Fibroblast of skin of abdomen (primary cell): ENCODE measurements around the gene MAD1L1.

ENCODE experiments used
- DNase-seq: peaks from one replicate; pipeline ENCODE4 v3.0.0-alpha.2; 2013

MAD1L1 gene

GRCh38 chr7:2010551-2011265 is 222.0 kb downstream of the MAD1L1 start:
- DNase-seq, result no peak

- DNase-seq, result no peak
Measured at GRCh38 chr7:2010101-2010500, 222.6 kb downstream of the MAD1L1 start.

GRCh38 chr7:2009541-2010001 is 223.2 kb downstream of the MAD1L1 start:
- no peak for DNase-seq

- DNase-seq, result no peak
Measured at GRCh38 chr7:2008936-2009540, 223.7 kb downstream of the MAD1L1 start.

- no peak for DNase-seq
Measured at GRCh38 chr7:2008101-2008935, 224.4 kb downstream of the MAD1L1 start.

GRCh38 chr7:2007551-2007950 is 225.2 kb downstream of the MAD1L1 start:
- DNase-seq, result no peak

- DNase-seq, result no peak
Measured at GRCh38 chr7:2006921-2007381, 225.8 kb downstream of the MAD1L1 start.

- no peak for DNase-seq
Measured at GRCh38 chr7:2006231-2006771, 226.4 kb downstream of the MAD1L1 start.

GRCh38 chr7:2005786-2006185 is 227.0 kb downstream of the MAD1L1 start:
- DNase-seq, result no peak

- no peak for DNase-seq
Measured at GRCh38 chr7:2004841-2005725, 227.7 kb downstream of the MAD1L1 start.

GRCh38 chr7:2003931-2004812 is 228.6 kb downstream of the MAD1L1 start:
- no peak for DNase-seq

GRCh38 chr7:2003451-2003930 is 229.3 kb downstream of the MAD1L1 start:
- no peak for DNase-seq

- DNase-seq, result no peak
Measured at GRCh38 chr7:2002561-2003450, 229.9 kb downstream of the MAD1L1 start.

- DNase-seq, result no peak
Measured at GRCh38 chr7:2001601-2002442, 230.9 kb downstream of the MAD1L1 start.

- no peak for DNase-seq
Measured at GRCh38 chr7:2000746-2001321, 231.9 kb downstream of the MAD1L1 start.

- DNase-seq, result no peak
Measured at GRCh38 chr7:2000153-2000687, 232.5 kb downstream of the MAD1L1 start.

GRCh38 chr7:1999278-1999984 is 233.3 kb downstream of the MAD1L1 start:
- no peak for DNase-seq
